Lower leg skin (tissue), 4 donors: ENCODE measurements around the gene CELF2. TPM values are rescaled to one million over a fixed set of nuclear protein-coding genes. Genes with fewer than 3 reads are reported as not detected.
A peak's percentile ranks its signal among the peaks of the same experiment; 100 is the strongest.

ENCODE experiments used
- DNase-seq, 2 donors: peaks; one replicate each; pipeline ENCODE4 v3.0.0-alpha.2; 2019; ENCODE audit warnings: low spot score in 2 of 2
- H3K4me3 ChIP-seq: fragments of 200-600 bp; sonication (generic); 2 replicates; pipeline ENCODE4 v1.5.1; 2017; ENCODE audit warnings: mild to moderate bottlenecking, low read depth; ENCODE audit not compliant: poor library complexity, severe bottlenecking
- POLR2A ChIP-seq, 2 donors: fragments of 450-650 bp; IDR thresholded peaks; one replicate each; pipeline ENCODE4 v1.6.1; 2016 to 2017; ENCODE audit warnings: antibody characterized with exemption in 2 of 2, mild to moderate bottlenecking in 1 of 2, moderate library complexity in 1 of 2
- WGBS, 2 donors: methylation state at CpG; one replicate each; pipeline ENCODE4 v1.1.5; 2018; 5-methylcytosine and 5-hydroxymethylcytosine counted together
- intact Hi-C: fragments of 100-400 bp; cut with DNase I; formaldehyde crosslinking; loops from one replicate; pipeline ENCODE4 v1.15.0; 2023; ENCODE audit warnings: low total_unique reads
- total RNA-seq, 4 donors: library from RNA; depleted of rRNA; stranded (reverse); fragments of >200 nt; gene quantifications; one replicate each; pipeline ENCODE4 v1.1.0, GENCODE V29; 2016
- TF ChIP-seq, protein P1 (sequence below), 3 donors: fragments of 450-650 bp; IDR thresholded peaks; one replicate each; pipeline ENCODE4 v1.5.1; 2016; ENCODE audit warnings: antibody characterized with exemption in 3 of 3, mild to moderate bottlenecking in 3 of 3, moderate library complexity in 2 of 3

The CELF2 gene
- total RNA-seq, 4 donors from 2014 or later = 16.9 to 39.9 (median 20.7) TPM

DNA sequence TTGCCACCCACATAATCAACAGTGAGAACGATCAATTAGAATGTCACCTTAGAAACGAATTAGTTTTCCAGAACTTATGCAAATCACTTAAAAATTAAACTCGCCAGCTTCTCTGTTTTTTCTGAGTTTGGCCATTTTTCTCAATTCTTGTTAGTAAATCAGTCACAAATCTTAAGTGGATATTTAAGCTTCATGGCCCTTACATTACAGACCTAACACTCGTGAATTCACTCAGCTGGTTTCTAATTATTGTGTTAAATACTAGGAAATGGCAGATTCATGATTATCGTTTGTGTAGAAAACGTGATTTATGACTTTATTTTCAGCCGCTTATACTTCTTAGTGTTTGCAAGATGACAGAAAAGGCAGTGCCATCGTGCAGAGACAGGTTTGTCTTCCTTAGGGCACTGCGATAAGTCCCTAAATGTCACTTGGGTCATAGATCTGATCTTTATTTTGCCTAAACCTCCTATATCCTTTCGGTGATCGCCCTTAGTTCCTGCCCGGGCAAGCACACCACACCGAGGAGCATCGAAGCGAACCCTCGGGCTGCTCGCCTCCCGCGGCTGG, 587 bp upstream of the CELF2 start:
- intact Hi-C loops = no loop called here
- H3K4me3 ChIP-seq = peak overlapping the region; percentile 22
- no peak for DNase-seq
- WGBS, 2 donors = 17 to 19% methylated on average over 19 of the region's 19 CpGs
- no peak for TF ChIP-seq POLR2A (IDR thresholded peaks at IDR 0.05)
- TF ChIP-seq, protein P1, sequence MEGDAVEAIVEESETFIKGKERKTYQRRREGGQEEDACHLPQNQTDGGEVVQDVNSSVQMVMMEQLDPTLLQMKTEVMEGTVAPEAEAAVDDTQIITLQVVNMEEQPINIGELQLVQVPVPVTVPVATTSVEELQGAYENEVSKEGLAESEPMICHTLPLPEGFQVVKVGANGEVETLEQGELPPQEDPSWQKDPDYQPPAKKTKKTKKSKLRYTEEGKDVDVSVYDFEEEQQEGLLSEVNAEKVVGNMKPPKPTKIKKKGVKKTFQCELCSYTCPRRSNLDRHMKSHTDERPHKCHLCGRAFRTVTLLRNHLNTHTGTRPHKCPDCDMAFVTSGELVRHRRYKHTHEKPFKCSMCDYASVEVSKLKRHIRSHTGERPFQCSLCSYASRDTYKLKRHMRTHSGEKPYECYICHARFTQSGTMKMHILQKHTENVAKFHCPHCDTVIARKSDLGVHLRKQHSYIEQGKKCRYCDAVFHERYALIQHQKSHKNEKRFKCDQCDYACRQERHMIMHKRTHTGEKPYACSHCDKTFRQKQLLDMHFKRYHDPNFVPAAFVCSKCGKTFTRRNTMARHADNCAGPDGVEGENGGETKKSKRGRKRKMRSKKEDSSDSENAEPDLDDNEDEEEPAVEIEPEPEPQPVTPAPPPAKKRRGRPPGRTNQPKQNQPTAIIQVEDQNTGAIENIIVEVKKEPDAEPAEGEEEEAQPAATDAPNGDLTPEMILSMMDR (IDR thresholded peaks at IDR 0.05) = no peak

DNA sequence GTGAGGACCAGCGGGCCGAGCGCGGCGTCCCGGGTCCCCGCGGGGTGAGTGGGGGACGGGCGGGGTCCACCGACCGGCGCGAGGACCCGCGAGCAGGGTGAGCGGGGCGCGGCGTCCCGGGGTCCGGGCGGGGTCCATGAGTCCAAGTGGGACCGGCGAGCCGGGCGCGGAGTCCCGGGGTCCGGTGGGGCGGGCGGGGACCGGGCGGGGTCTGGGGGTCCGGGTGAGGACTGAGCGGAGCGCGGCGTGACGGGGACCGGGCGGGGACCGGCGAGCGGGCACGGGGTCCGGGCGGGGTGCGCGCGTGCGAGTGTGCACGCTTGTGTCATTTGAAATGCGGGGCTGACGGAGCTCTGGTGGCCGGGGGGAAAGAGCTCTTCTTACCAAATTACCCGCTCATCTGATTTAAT, 765 bp downstream of the CELF2 start:
- DNase-seq = peak in 1 of 2 donors; percentile 88
- 1 to 3% methylated on average over 24 to 28 of the region's 57 CpGs for WGBS, 2 donors
- intact Hi-C loops = no loop called here
- no peak for TF ChIP-seq POLR2A (IDR thresholded peaks at IDR 0.05)
- TF ChIP-seq, protein P1 (IDR thresholded peaks at IDR 0.05) = no peak
- peak overlapping the region; percentile 78 for H3K4me3 ChIP-seq

DNA sequence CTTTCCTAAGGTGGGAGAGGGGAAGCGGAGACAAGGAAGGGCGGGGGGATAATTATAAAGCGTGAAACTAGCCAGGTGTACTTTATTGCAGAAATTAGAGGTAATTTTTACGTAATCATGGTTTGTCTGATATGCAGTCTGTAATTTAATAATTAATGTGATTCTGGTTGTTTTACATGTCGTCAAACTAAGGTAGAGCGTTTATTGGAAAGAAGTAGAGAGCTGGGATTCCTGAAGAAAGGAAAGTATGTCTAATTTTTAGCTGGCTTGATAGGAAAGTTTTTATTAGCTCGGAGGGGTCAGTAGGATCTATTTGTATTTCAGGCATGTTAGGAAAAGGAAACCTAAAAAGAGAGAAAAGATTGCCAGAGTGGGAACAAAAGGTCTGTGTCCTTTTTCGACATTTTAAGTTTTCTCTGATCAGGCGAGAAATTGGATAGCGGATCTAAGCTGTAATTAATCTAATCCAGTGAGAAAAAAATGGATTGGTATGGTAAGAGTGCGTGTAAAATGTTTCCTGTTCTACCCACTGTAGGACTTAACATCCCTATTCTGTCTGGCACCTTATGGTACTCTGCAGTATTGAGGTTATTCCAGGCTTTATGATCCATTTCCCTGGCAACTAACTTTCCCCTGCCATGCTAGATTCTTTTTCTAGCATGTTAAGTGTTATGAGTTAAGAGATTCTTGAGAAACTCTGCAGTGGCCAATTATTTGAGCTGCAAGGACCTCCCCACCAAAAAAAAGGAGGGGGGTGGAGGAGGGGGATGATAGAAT, 1.4 kb downstream of the CELF2 start:
- TF ChIP-seq, protein P1 (IDR thresholded peaks at IDR 0.05) = no peak
- TF ChIP-seq POLR2A (IDR thresholded peaks at IDR 0.05) = no peak

DNA sequence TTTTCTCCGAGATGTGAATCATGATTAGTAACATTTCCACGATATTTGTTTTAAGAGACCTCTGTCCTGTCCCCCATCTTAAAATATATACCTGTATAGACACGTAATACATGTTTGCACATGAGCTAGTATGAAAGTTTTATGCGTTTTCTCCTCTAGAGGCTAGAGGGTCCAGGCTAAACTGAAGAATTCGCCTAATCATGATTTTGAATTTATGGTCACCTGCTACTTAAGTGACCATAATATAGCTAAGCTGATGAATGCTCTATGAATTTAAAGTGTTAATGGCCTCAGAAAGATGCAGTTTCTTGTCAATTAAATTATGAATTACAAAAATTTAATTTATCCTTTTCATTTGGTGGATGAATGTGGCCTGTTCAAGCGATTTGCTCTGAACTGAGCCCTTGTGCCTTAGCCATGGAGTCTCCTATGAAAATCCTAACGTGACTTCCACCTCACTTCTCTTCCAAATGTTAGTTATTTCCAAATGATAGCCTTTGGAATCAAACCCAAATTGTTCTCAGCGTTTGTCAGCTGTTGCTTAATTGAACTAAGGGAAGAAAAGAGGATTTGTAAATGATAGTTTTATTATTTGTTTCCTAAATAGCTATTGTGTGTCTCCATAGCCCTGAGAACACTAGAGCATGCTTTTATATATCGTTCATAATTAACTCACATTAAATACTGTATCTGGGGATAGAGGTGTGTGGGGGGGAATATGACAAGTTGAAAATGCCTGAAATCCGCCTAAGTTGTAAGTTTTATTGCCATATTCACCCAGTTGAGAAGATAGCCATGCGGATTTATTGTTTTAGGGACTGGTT, 2.3 kb downstream of the CELF2 start:
- no peak for DNase-seq
- TF ChIP-seq, protein P1 (IDR thresholded peaks at IDR 0.05) = no peak
- no peak for TF ChIP-seq POLR2A (IDR thresholded peaks at IDR 0.05)
- H3K4me3 ChIP-seq = no peak overlapping the region
- WGBS, 2 donors = 66 to 67% methylated on average over 11 of the region's 11 CpGs
- intact Hi-C loops = no loop called here

More for the DNA sequence above, 1.4 kb downstream of the CELF2 start:
- H3K4me3 ChIP-seq = peak overlapping the region; percentile 78
- no peak for DNase-seq
- 19 to 20% methylated on average over 11 of the region's 11 CpGs for WGBS, 2 donors
- intact Hi-C loops = no loop called here

GRCh38 chr10:11020548-11020942, 2.9 kb downstream of the CELF2 start:
- 70 to 71% methylated on average over 6 of the region's 6 CpGs for WGBS, 2 donors
- no peak for DNase-seq
- intact Hi-C loops = no loop called here
- H3K4me3 ChIP-seq = no peak overlapping the region
- TF ChIP-seq, protein P1 (IDR thresholded peaks at IDR 0.05) = no peak
- no peak for TF ChIP-seq POLR2A (IDR thresholded peaks at IDR 0.05)
